PC-9 (cell line): ENCODE measurements around the gene CD59. TPM values are rescaled to one million over a fixed set of nuclear protein-coding genes. Genes with fewer than 3 reads are reported as not detected.
A peak's percentile ranks its signal among the peaks of the same experiment; 100 is the strongest.

ENCODE experiments used
- BruUV-seq: library from RNA; stranded (reverse); fragments of 400-500 nt; replicated peaks from 2 replicates; lab custom pipeline; 2021; lab: Mats Ljungman, UMichigan
- CTCF ChIA-PET: fragments of 300-600 bp; sonication (Branson Sonifier 250); formaldehyde crosslinking; loops from one replicate; lab custom pipeline; 2022; ENCODE audit warnings: antibody characterized with exemption; lab: Charles Lee
- POLR2A ChIA-PET: fragments of 300-600 bp; sonication (Branson Sonifier 250); formaldehyde crosslinking; loops from one replicate; lab custom pipeline; 2022; ENCODE audit warnings: antibody characterized with exemption; ENCODE audit not compliant: unreplicated experiment; lab: Charles Lee
- DNase-seq, 2 experiments: peaks; one replicate each; pipeline versions ENCODE4 v3.0.0 to v3.0.0-alpha.2; 2015 to 2022; ENCODE audit warnings: mixed read lengths in 1 of 2
- H2AFZ ChIP-seq: fragments of 200-600 bp; sonication (generic); 2 replicates; pipeline ENCODE4 v1.8.1; 2017; ENCODE audit warnings: antibody characterized with exemption
- H3F3A ChIP-seq: fragments of 200-600 bp; sonication (generic); 2 replicates; pipeline ENCODE4 v1.8.1; 2017; ENCODE audit warnings: antibody characterized with exemption, mild to moderate bottlenecking, low read depth; ENCODE audit not compliant: insufficient read depth
- H3K27ac ChIP-seq: fragments of 200-600 bp; sonication (generic); 2 replicates; pipeline ENCODE4 v1.6.1; 2016; ENCODE audit warnings: mixed run types
- H3K27me3 ChIP-seq: fragments of 200-600 bp; sonication (generic); 2 replicates; pipeline ENCODE4 v1.6.1; 2016; ENCODE audit warnings: low read depth, mixed run types; ENCODE audit not compliant: insufficient read depth
- H3K36me3 ChIP-seq: fragments of 200-600 bp; sonication (generic); 2 replicates; pipeline ENCODE4 v1.6.1; 2016; ENCODE audit warnings: low read depth, mixed run types
- H3K4me1 ChIP-seq: fragments of 200-600 bp; sonication (generic); replicated peaks from 2 replicates; pipeline ENCODE4 v1.6.1; 2016; ENCODE audit warnings: mixed run types; ENCODE audit not compliant: insufficient read depth
- H3K4me2 ChIP-seq: fragments of 200-600 bp; sonication (generic); 2 replicates; pipeline ENCODE4 v1.6.1; 2017; ENCODE audit warnings: mixed run types
- H3K4me3 ChIP-seq: fragments of 200-600 bp; sonication (generic); 2 replicates; pipeline ENCODE4 v1.6.1; 2016; ENCODE audit warnings: mixed run types
- H3K79me2 ChIP-seq: fragments of 200-600 bp; sonication (generic); 2 replicates; pipeline ENCODE4 v1.6.1; 2017; ENCODE audit warnings: low read depth, mixed run types
- H3K9me2 ChIP-seq: fragments of 200-600 bp; sonication (generic); 2 replicates; pipeline ENCODE4 v1.8.1; 2017; ENCODE audit warnings: mild to moderate bottlenecking; ENCODE audit not compliant: insufficient read depth
- H3K9me3 ChIP-seq: fragments of 200-600 bp; sonication (generic); 2 replicates; pipeline ENCODE4 v1.8.1; 2016; ENCODE audit warnings: low read depth; ENCODE audit not compliant: insufficient read depth
- H4K20me1 ChIP-seq: fragments of 200-600 bp; sonication (generic); 2 replicates; pipeline ENCODE4 v1.8.1; 2017; ENCODE audit not compliant: insufficient read depth
- CTCF ChIP-seq: fragments of 200-600 bp; sonication (generic); conservative IDR thresholded peaks from 2 replicates; pipeline ENCODE4 v1.6.1; 2017; ENCODE audit warnings: mixed run types, antibody characterized with exemption, mild to moderate bottlenecking, moderate library complexity
- EZH2 ChIP-seq: fragments of 200-600 bp; sonication (generic); IDR thresholded peaks from 2 replicates; pipeline ENCODE4 v1.8.0; 2017; ENCODE audit warnings: antibody characterized with exemption, low read depth
- intact Hi-C: fragments of 100-400 bp; cut with micrococcal nuclease; formaldehyde crosslinking; loops from one replicate; pipeline ENCODE4 v1.10.0; 2022; ENCODE audit not compliant: unreplicated experiment
- total RNA-seq: library from RNA; stranded (reverse); gene quantifications from 2 replicates; pipeline ENCODE4 v1.2.3, GENCODE V29; 2021

Gene CD59
- total RNA-seq, 1 experiment from 2014 or later: 291 TPM

GRCh38 chr11:33770236-33770635, 34.0 kb upstream of the CD59 start:
- Histone ChIP-seq H3K36me3 (peaks cover 20% of the 10 kb centered on the region), H3K27ac (peak overlapping the region; percentile 49), H4K20me1 (0 out of 2 replicates have a peak, but pooled peaks cover 6% of the 10 kb centered on the region), H3K4me1 (peaks cover 51% of the 10 kb centered on the region), H3K4me3 (no peak overlapping the region), H3K79me2 (peaks cover 39% of the 10 kb centered on the region), H2AFZ (no peak overlapping the region), H3K4me2 (peak overlapping the region; percentile 14; the same call in 1 of the 2 replicates), H3F3A (peaks cover 13% of the 10 kb centered on the region), H3K27me3 (no peaks in the 10 kb centered on the region), H3K9me3 (no peaks in the 10 kb centered on the region), H3K9me2 (no peaks in the 10 kb centered on the region)
- intact Hi-C loops: loop anchor here (5.0 kb wide), 1 partner anchor 33 kb away; the partner anchor contains the start of gene CD59
- DNase-seq: no peak
- POLR2A ChIA-PET: no interaction called here
- TF ChIP-seq CTCF: no peak
- TF ChIP-seq EZH2: no peak
- no TSS peak for BruUV-seq
- CTCF ChIA-PET: no interaction called here

- H3K4me3 ChIP-seq: no peak overlapping the region
- no peaks in the 10 kb centered on the region for H3K27me3 ChIP-seq
- DNase-seq: peak; percentile 33 to 90
- peak overlapping the region; percentile 49 for H3K27ac ChIP-seq
- H4K20me1 ChIP-seq: 0 out of 2 replicates have a peak, but pooled peaks cover 6% of the 10 kb centered on the region
- no peaks in the 10 kb centered on the region for H3K9me2 ChIP-seq
- TF ChIP-seq CTCF (no peak), EZH2 (no peak)
- POLR2A ChIA-PET: interaction anchor here (0.6 to 0.7 kb wide), 4 partner anchors 66 to 872 kb away, joined by 4 to 54 read pairs (median 6); no protein-coding TSS in a partner anchor
- peak overlapping the region; percentile 49 for H3K4me2 ChIP-seq
- BruUV-seq: no TSS peak
- H3K79me2 ChIP-seq: peaks cover 39% of the 10 kb centered on the region
- H3K36me3 ChIP-seq: peaks cover 20% of the 10 kb centered on the region
- H2AFZ ChIP-seq: no peak overlapping the region
- peaks cover 13% of the 10 kb centered on the region for H3F3A ChIP-seq
- intact Hi-C loops: no loop called here
- CTCF ChIA-PET: no interaction called here
- no peaks in the 10 kb centered on the region for H3K9me3 ChIP-seq
- H3K4me1 ChIP-seq: peaks cover 46% of the 10 kb centered on the region
Observed at GRCh38 chr11:33769542-33769941, 33.3 kb upstream of the CD59 start.

- no peaks in the 10 kb centered on the region for H3K27me3 ChIP-seq
- peaks cover 13% of the 10 kb centered on the region for H3F3A ChIP-seq
- no peaks in the 10 kb centered on the region for H3K9me3 ChIP-seq
- BruUV-seq: no TSS peak
- no peak overlapping the region for H3K4me2 ChIP-seq
- DNase-seq: no peak
- no peak overlapping the region for H3K4me3 ChIP-seq
- H3K36me3 ChIP-seq: peaks cover 31% of the 10 kb centered on the region
- peaks cover 38% of the 10 kb centered on the region for H3K4me1 ChIP-seq
- H3K27ac ChIP-seq: no peak overlapping the region
- no peaks in the 10 kb centered on the region for H3K9me2 ChIP-seq
- ChIA-PET POLR2A (interaction anchor here (0.6 kb wide), 1 partner anchor 13 kb away, joined by 3 read pairs; no protein-coding TSS in a partner anchor), CTCF (interaction anchor here (0.7 kb wide), 1 partner anchor 1162 kb away, joined by 3 read pairs; no protein-coding TSS in a partner anchor)
- no peaks in the 10 kb centered on the region for H4K20me1 ChIP-seq
- no peak for TF ChIP-seq EZH2
- peaks cover 24% of the 10 kb centered on the region for H3K79me2 ChIP-seq
- no peak overlapping the region for H2AFZ ChIP-seq
- intact Hi-C loops: no loop called here
Observed at GRCh38 chr11:33767624-33768023, 31.4 kb upstream of the CD59 start.

GRCh38 chr11:33766085-33766484, 29.9 kb upstream of the CD59 start:
- H3K4me2 ChIP-seq: no peak overlapping the region
- intact Hi-C loops: no loop called here
- H3K4me1 ChIP-seq: peaks cover 22% of the 10 kb centered on the region
- no peak overlapping the region for H3K4me3 ChIP-seq
- H3K27me3 ChIP-seq: no peaks in the 10 kb centered on the region
- peaks cover 9% of the 10 kb centered on the region for H3K79me2 ChIP-seq
- no peak overlapping the region for H3K27ac ChIP-seq
- TF ChIP-seq CTCF: no peak
- no peak for TF ChIP-seq EZH2
- peaks cover 39% of the 10 kb centered on the region for H3K36me3 ChIP-seq
- no TSS peak for BruUV-seq
- no peak for DNase-seq
- H3K9me2 ChIP-seq: no peaks in the 10 kb centered on the region
- H4K20me1 ChIP-seq: no peaks in the 10 kb centered on the region
- no peaks in the 10 kb centered on the region for H3K9me3 ChIP-seq
- peaks cover 6% of the 10 kb centered on the region for H3F3A ChIP-seq
- no peak overlapping the region for H2AFZ ChIP-seq
- ChIA-PET POLR2A (no interaction called here), CTCF (no interaction called here)
